CD14-positive monocyte (primary cell): ENCODE measurements around the gene LRP1B. TPM values are rescaled to one million over a fixed set of nuclear protein-coding genes. Genes with fewer than 3 reads are reported as not detected.

Source experiments
- DNase-seq, 3 donors: peaks; one replicate each; pipeline ENCODE4 v3.0.0-alpha.2; 2011 to 2022
- H2AFZ ChIP-seq: 2 replicates; pipeline ENCODE4 v1.6.0; 2012; ENCODE audit warnings: mild to moderate bottlenecking, low read depth, low read length, inconsistent platforms; ENCODE audit not compliant: insufficient read depth, poor library complexity, severe bottlenecking
- H3K27ac ChIP-seq, 2 donors: 1 replicate in 1 of 2; 2 replicates in 1 of 2; pipeline ENCODE4 v1.5.1; 2012 to 2013; ENCODE audit warnings: low read length in 2 of 2, control low read depth in 1 of 2, inconsistent platforms in 1 of 2, low read depth in 1 of 2, mild to moderate bottlenecking in 1 of 2
- H3K27me3 ChIP-seq, 2 donors: one replicate each; pipeline versions ENCODE4 v1.6.0 to v1.6.1; 2011 to 2013; ENCODE audit warnings: low read length in 2 of 2; ENCODE audit not compliant: control insufficient read depth in 2 of 2, insufficient read depth in 2 of 2
- H3K36me3 ChIP-seq, 2 donors: replicated peaks in 1 of 2; 1 replicate in 1 of 2; 2 replicates in 1 of 2; pipeline versions ENCODE4 v1.5.1 to v1.6.1; 2012 to 2013; ENCODE audit warnings: low read length in 2 of 2, control low read depth in 1 of 2, inconsistent platforms in 1 of 2, mild to moderate bottlenecking in 1 of 2; ENCODE audit not compliant: insufficient read depth in 2 of 2, control insufficient read depth in 1 of 2
- H3K4me1 ChIP-seq, 2 donors: 1 replicate in 1 of 2; 2 replicates in 1 of 2; pipeline versions ENCODE4 v1.5.1 to v1.6.1; 2012 to 2013; ENCODE audit warnings: low read length in 2 of 2, control low read depth in 1 of 2, inconsistent platforms in 1 of 2, mild to moderate bottlenecking in 1 of 2, moderate library complexity in 1 of 2; ENCODE audit not compliant: insufficient read depth in 2 of 2, control insufficient read depth in 1 of 2
- H3K4me2 ChIP-seq: replicated peaks from 2 replicates; pipeline ENCODE3; 2012; ENCODE audit warnings: low read length, moderate library complexity, mild to moderate bottlenecking; ENCODE audit not compliant: poor library complexity, severe bottlenecking; ENCODE audit errors: extremely low read depth
- H3K4me3 ChIP-seq, 3 experiments: fragments of 200-600 bp in 1 of 3; sonication (generic) in 1 of 3; replicated peaks in 1 of 3; 1 replicate in 2 of 3; 2 replicates in 1 of 3; pipeline ENCODE4 v1.5.1; 2011 to 2013; ENCODE audit warnings: low read length in 3 of 3, mild to moderate bottlenecking in 3 of 3, control low read depth in 2 of 3, low read depth in 2 of 3, inconsistent platforms in 1 of 3, moderate library complexity in 1 of 3
- H3K79me2 ChIP-seq: 2 replicates; pipeline ENCODE4 v1.6.0; 2012; ENCODE audit warnings: mild to moderate bottlenecking, control low read depth, inconsistent platforms, low read length, moderate library complexity; ENCODE audit not compliant: insufficient read depth
- H3K9ac ChIP-seq: 2 replicates; pipeline ENCODE4 v1.6.0; 2017; ENCODE audit warnings: low read length, mild to moderate bottlenecking; ENCODE audit not compliant: insufficient read depth, poor library complexity, severe bottlenecking
- H3K9me3 ChIP-seq, 2 donors: replicated peaks in 1 of 2; 1 replicate in 1 of 2; 2 replicates in 1 of 2; pipeline versions ENCODE4 v1.5.1 to v1.6.1; 2012 to 2013; ENCODE audit warnings: low read length in 2 of 2, control low read depth in 1 of 2; ENCODE audit not compliant: control insufficient read depth in 1 of 2, insufficient read depth in 1 of 2
- H4K20me1 ChIP-seq: 2 replicates; pipeline ENCODE4 v1.6.0; 2012; ENCODE audit warnings: mild to moderate bottlenecking, low read length, control low read depth, moderate library complexity; ENCODE audit not compliant: insufficient read depth
- H3K27ac Mint-ChIP-seq, 7 donors: one replicate each; pipeline ENCODE4 v1.8.0; 2020; ENCODE audit warnings: mild to moderate bottlenecking in 7 of 7, mixed read lengths in 7 of 7, moderate library complexity in 6 of 7, inconsistent platforms in 2 of 7
- H3K27me3 Mint-ChIP-seq, 3 donors: one replicate each; pipeline ENCODE4 v1.8.0; 2021 to 2022; ENCODE audit warnings: low read depth in 3 of 3, mild to moderate bottlenecking in 3 of 3, mixed read lengths in 3 of 3, moderate library complexity in 3 of 3, inconsistent platforms in 1 of 3
- H3K36me3 Mint-ChIP-seq, 2 donors: one replicate each; pipeline ENCODE4 v1.8.0; 2020; ENCODE audit warnings: mixed read lengths in 2 of 2, inconsistent platforms in 1 of 2, mild to moderate bottlenecking in 1 of 2
- H3K4me1 Mint-ChIP-seq: one replicate; pipeline ENCODE4 v1.8.0; 2020; ENCODE audit warnings: mild to moderate bottlenecking, mixed read lengths
- H3K4me3 Mint-ChIP-seq, 2 donors: one replicate each; pipeline ENCODE4 v1.8.0; 2020; ENCODE audit warnings: mild to moderate bottlenecking in 2 of 2, mixed read lengths in 2 of 2, moderate library complexity in 1 of 2
- H3K9me3 Mint-ChIP-seq, 7 donors: one replicate each; pipeline ENCODE4 v1.8.0; 2020 to 2022; ENCODE audit warnings: mixed read lengths in 7 of 7, mild to moderate bottlenecking in 6 of 7, moderate library complexity in 6 of 7, inconsistent platforms in 2 of 7
- CTCF ChIP-seq: fragments of 200-600 bp; IDR thresholded peaks from one replicate; pipeline ENCODE4 v1.8.0; 2022; ENCODE audit warnings: antibody characterized with exemption, mild to moderate bottlenecking
- WGBS: methylation state at CpG from one replicate; pipeline ENCODE4 v1.1.5; 2013; ENCODE audit warnings: missing lambda C conversion rate; ENCODE audit not compliant: insufficient coverage; 5-methylcytosine and 5-hydroxymethylcytosine counted together
- intact Hi-C, 2 donors: fragments of 100-400 bp; cut with micrococcal nuclease; formaldehyde crosslinking; loops; one replicate each; pipeline versions ENCODE4 v1.15.0 to v1.15.1; 2023
- polyA plus RNA-seq, 3 donors: library from polyadenylated mRNA; depleted of rRNA in 1 of 3; unstranded in 2 of 3; stranded (reverse) in 1 of 3; fragments of 300-500 nt in 2 of 3; fragments of >200 nt in 1 of 3; fragmentation: Illumina TruSeq in 2 of 3; gene quantifications; 1 replicate in 2 of 3; 2 replicates in 1 of 3; pipeline ENCODE4 v1.2.3, GENCODE V29; 2012 to 2021

Gene LRP1B
- polyA plus RNA-seq, 3 donors: not detected

- Histone ChIP-seq H3K9me3 (no peaks in the 10 kb centered on the region), H4K20me1 (no peaks in the 10 kb centered on the region), H3K27ac (no peak overlapping the region), H3K4me3 (no peak overlapping the region), H3K4me2 (no peak overlapping the region), H3K36me3 (no peaks in the 10 kb centered on the region), H2AFZ (no peak overlapping the region), H3K27me3 (no peaks in the 10 kb centered on the region), H3K4me1 (no peaks in the 10 kb centered on the region), H3K79me2 (no peaks in the 10 kb centered on the region), H3K9ac (no peak overlapping the region)
- no peak for DNase-seq
- 25% methylated on average over 2 of the region's 2 CpGs for WGBS
- Mint-ChIP-seq H3K36me3 (no peaks in the 10 kb centered on the region), H3K4me1 (no peaks in the 10 kb centered on the region), H3K27ac (no peak overlapping the region), H3K9me3 (peaks cover 0 to 2% (median 0%) of the 10 kb centered on the region in 7 donors), H3K4me3 (no peak overlapping the region), H3K27me3 (no peaks in the 10 kb centered on the region)
- intact Hi-C loops: no loop called here
- no peak for TF ChIP-seq CTCF
Observed at GRCh38 chr2:140747090-140747489, 1383.7 kb downstream of the LRP1B start.

GRCh38 chr2:140744379-140744778 lies 1386.4 kb downstream of the LRP1B start:
- 100% methylated on average over 2 of the region's 3 CpGs for WGBS
- no peak overlapping the region for H3K27ac Mint-ChIP-seq
- H3K36me3 ChIP-seq: no peaks in the 10 kb centered on the region
- H3K9ac ChIP-seq: no peak overlapping the region
- H3K27ac ChIP-seq: no peak overlapping the region
- no peaks in the 10 kb centered on the region for H4K20me1 ChIP-seq
- TF ChIP-seq CTCF: no peak
- no peak overlapping the region for H3K4me3 Mint-ChIP-seq
- intact Hi-C loops: no loop called here
- H3K9me3 Mint-ChIP-seq: peaks cover 0 to 2% (median 0%) of the 10 kb centered on the region in 7 donors
- H3K4me3 ChIP-seq: no peak overlapping the region
- no peaks in the 10 kb centered on the region for H3K36me3 Mint-ChIP-seq
- H3K9me3 ChIP-seq: no peaks in the 10 kb centered on the region
- H3K4me1 ChIP-seq: no peaks in the 10 kb centered on the region
- no peaks in the 10 kb centered on the region for H3K79me2 ChIP-seq
- H3K4me1 Mint-ChIP-seq: no peaks in the 10 kb centered on the region
- H3K4me2 ChIP-seq: no peak overlapping the region
- no peak for DNase-seq
- no peaks in the 10 kb centered on the region for H3K27me3 ChIP-seq
- H2AFZ ChIP-seq: no peak overlapping the region
- no peaks in the 10 kb centered on the region for H3K27me3 Mint-ChIP-seq
